Measurements from ENCODE around the gene SYS1.

The SYS1 gene

GRCh38 chr20:45392733-45393132 lies 29.8 kb downstream of the SYS1 start:
- DNase-seq: no peak

- no peak for DNase-seq
Measured at GRCh38 chr20:45394221-45395113, 31.5 kb downstream of the SYS1 start.

- DNase-seq: no peak
Measured at GRCh38 chr20:45395114-45395415, 32.1 kb downstream of the SYS1 start.

- no peak for DNase-seq
Measured at GRCh38 chr20:45399018-45399417, 36.1 kb downstream of the SYS1 start.

GRCh38 chr20:45400346-45401031 lies 37.5 kb downstream of the SYS1 start:
- no peak for DNase-seq

GRCh38 chr20:45402946-45403345 lies 40.0 kb downstream of the SYS1 start:
- no peak for DNase-seq

- no peak for DNase-seq
Measured at GRCh38 chr20:45404438-45404837, 41.5 kb downstream of the SYS1 start.

GRCh38 chr20:45405571-45406259 lies 42.8 kb downstream of the SYS1 start:
- no peak for DNase-seq

- peak; percentile 29 to 40 for DNase-seq
Measured at GRCh38 chr20:45406260-45407066, 43.5 kb downstream of the SYS1 start.

GRCh38 chr20:45407067-45407745 lies 44.2 kb downstream of the SYS1 start:
- no peak for DNase-seq

GRCh38 chr20:45407783-45408645 lies 45.1 kb downstream of the SYS1 start, which contains the start of gene DBNDD2:
DBNDD2 (plus strand) TSS chr20:45408289; CDS start chr20:45408468, 179 bp downstream.
- DNase-seq: no peak

GRCh38 chr20:45408646-45409213 lies 45.8 kb downstream of the SYS1 start:
- peak in 1 of 2 donors; percentile 33 for DNase-seq

GRCh38 chr20:45409521-45410272 lies 46.7 kb downstream of the SYS1 start:
- no peak for DNase-seq

- DNase-seq: no peak
Measured at GRCh38 chr20:45410887-45411286, 47.9 kb downstream of the SYS1 start.

- DNase-seq: no peak
Measured at GRCh38 chr20:45412653-45413052, 49.7 kb downstream of the SYS1 start.

- no peak for DNase-seq
Measured at GRCh38 chr20:45413479-45413878, 50.5 kb downstream of the SYS1 start.

- peak; percentile 91 to 92 for DNase-seq
Measured at GRCh38 chr20:45415822-45416637, 53.1 kb downstream of the SYS1 start, which contains the start of gene PIGT. PIGT (plus strand) TSS chr20:45416141; CDS start chr20:45416157, 16 bp downstream.

GRCh38 chr20:45416917-45417316 lies 54.0 kb downstream of the SYS1 start:
- DNase-seq: no peak
